Body of pancreas (tissue), 4 donors: ENCODE results near the gene SLC39A2. TPM values are rescaled to one million over a fixed set of nuclear protein-coding genes. Genes with fewer than 3 reads are reported as not detected.

Experiments
- ATAC-seq: fragments of 150-250 bp; one replicate; pipeline ENCODE4 v1.9.1; 2016
- DNase-seq, 4 donors: peaks; one replicate each; pipeline ENCODE4 v3.0.0-alpha.2; 2019
- H3K27ac ChIP-seq, 4 donors: fragments of 200-600 bp; sonication (generic); 1 replicate in 3 of 4; 2 replicates in 1 of 4; pipeline versions ENCODE4 v1.5.1 to v1.6.1; 2016 to 2019; ENCODE audit warnings: mild to moderate bottlenecking in 1 of 4, mixed read lengths in 1 of 4, moderate library complexity in 1 of 4
- H3K27me3 ChIP-seq, 2 donors: fragments of 200-600 bp; sonication (generic); one replicate each; pipeline ENCODE4 v1.6.0; 2016; ENCODE audit warnings: mild to moderate bottlenecking in 1 of 2
- H3K36me3 ChIP-seq, 2 donors: fragments of 200-600 bp; sonication (generic); replicated peaks in 1 of 2; 2 replicates each; pipeline ENCODE4 v1.5.1; 2016; ENCODE audit warnings: low read depth in 2 of 2; ENCODE audit not compliant: insufficient read depth in 1 of 2
- H3K4me1 ChIP-seq: fragments of 200-600 bp; sonication (generic); one replicate; pipeline ENCODE4 v1.6.0; 2016
- H3K4me3 ChIP-seq, 2 donors: fragments of 200-600 bp; sonication (generic); 1 replicate in 1 of 2; 2 replicates in 1 of 2; pipeline ENCODE4 v1.5.1; 2016 to 2019
- H3K9me3 ChIP-seq, 3 donors: fragments of 200-600 bp; sonication (generic); 1 replicate in 2 of 3; 2 replicates in 1 of 3; pipeline ENCODE4 v1.5.1; 2016
- CTCF ChIP-seq, 7 experiments: fragments of 450-650 bp in 4 of 7; fragments of 200-600 bp in 3 of 7; sonication (generic) in 3 of 7; IDR thresholded peaks; one replicate each; pipeline ENCODE4 v1.5.1; 2016 to 2019; ENCODE audit warnings: antibody characterized with exemption in 7 of 7
- POLR2A ChIP-seq, 3 donors: fragments of 450-650 bp; IDR thresholded peaks; one replicate each; pipeline ENCODE4 v1.6.1; 2016; ENCODE audit warnings: antibody characterized with exemption in 3 of 3, mild to moderate bottlenecking in 2 of 3
- WGBS, 2 donors: methylation state at CpG; one replicate each; pipeline ENCODE4 v1.1.5; 2017; 5-methylcytosine and 5-hydroxymethylcytosine counted together
- intact Hi-C: fragments of 100-400 bp; cut with DNase I; formaldehyde crosslinking; loops from one replicate; pipeline ENCODE4 v1.15.1; 2023
- total RNA-seq, 2 donors: library from RNA; depleted of rRNA; stranded (reverse); fragments of >200 nt; gene quantifications; one replicate each; pipeline ENCODE4 v1.1.0, GENCODE V29; 2016

SLC39A2 gene
- total RNA-seq, 2 donors from 2014 or later: not detected

GRCh38 chr14:21033133-21033698, 34.1 kb downstream of the SLC39A2 start:
- no peaks in the 10 kb centered on the region for H3K27me3 ChIP-seq
- peaks cover 5% of the 10 kb centered on the region for H3K4me1 ChIP-seq
- no peak for TF ChIP-seq POLR2A (IDR thresholded peaks at IDR 0.05)
- no peak for TF ChIP-seq CTCF (IDR thresholded peaks at IDR 0.05)
- H3K36me3 ChIP-seq: no peaks in the 10 kb centered on the region
- WGBS, 2 donors: 72 to 87% methylated on average over 4 of the region's 4 CpGs
- ATAC-seq (no peak), DNase-seq (no peak)
- H3K27ac ChIP-seq: no peak overlapping the region
- intact Hi-C loops: no loop called here
- no peaks in the 10 kb centered on the region for H3K9me3 ChIP-seq
- no peak overlapping the region for H3K4me3 ChIP-seq

GRCh38 chr14:21034707-21035106, 35.6 kb downstream of the SLC39A2 start, which contains the start of gene RNASE13:
RNASE13 (minus strand) TSS chr14:21034807; CDS start chr14:21034288, 519 bp downstream.
- intact Hi-C loops: no loop called here
- Histone ChIP-seq H3K4me1 (peaks cover 20% of the 10 kb centered on the region), H3K4me3 (no peak within 1 kb of the TSS), H3K36me3 (no peaks in the 10 kb centered on the region), H3K9me3 (no peaks in the 10 kb centered on the region), H3K27me3 (no peaks in the 10 kb centered on the region), H3K27ac (no peak within 1 kb of the TSS)
- TF ChIP-seq CTCF (IDR thresholded peaks at IDR 0.05) (no peak), POLR2A (IDR thresholded peaks at IDR 0.05) (no peak)
- 71 to 76% methylated on average over 5 of the region's 5 CpGs for WGBS, 2 donors
- no peak for ATAC-seq
- DNase-seq: no peak

- no peaks in the 10 kb centered on the region for H3K36me3 ChIP-seq
- H3K27me3 ChIP-seq: no peaks in the 10 kb centered on the region
- DNase-seq (no peak), ATAC-seq (no peak)
- intact Hi-C loops: no loop called here
- TF ChIP-seq POLR2A (IDR thresholded peaks at IDR 0.05) (no peak), CTCF (IDR thresholded peaks at IDR 0.05) (no peak)
- H3K4me1 ChIP-seq: peaks cover 32% of the 10 kb centered on the region
- H3K4me3 ChIP-seq: no peak overlapping the region
- 85 to 89% methylated on average over 6 to 7 of the region's 7 CpGs for WGBS, 2 donors
- H3K9me3 ChIP-seq: no peaks in the 10 kb centered on the region
- no peak overlapping the region for H3K27ac ChIP-seq
These were observed 37.7 kb downstream of the SLC39A2 start for GRCh38 chr14:21036751-21037150.

- Histone ChIP-seq H3K9me3 (no peaks in the 10 kb centered on the region), H3K27ac (no peak overlapping the region), H3K4me3 (no peak overlapping the region), H3K4me1 (peaks cover 34% of the 10 kb centered on the region), H3K36me3 (no peaks in the 10 kb centered on the region), H3K27me3 (no peaks in the 10 kb centered on the region)
- no peak for DNase-seq
- TF ChIP-seq POLR2A (IDR thresholded peaks at IDR 0.05): no peak
- TF ChIP-seq CTCF (IDR thresholded peaks at IDR 0.05): no peak
- 78 to 91% methylated on average over 3 of the region's 3 CpGs for WGBS, 2 donors
- intact Hi-C loops: no loop called here
- ATAC-seq: no peak
These were observed 38.1 kb downstream of the SLC39A2 start for GRCh38 chr14:21037156-21037555.
